ENCODE measurements around the gene EPB41L3.

GRCh38 chr18:5538544-5538943 is 5.3 kb downstream of the EPB41L3 start:
- TF ChIP-seq ATF1 (CRISPR knock-in tag; IDR thresholded peaks at IDR 0.05) (no peak), RELA (CRISPR knock-in tag; IDR thresholded peaks at IDR 0.05; ENCODE audit: borderline replicate concordance) (no peak), CREM (CRISPR knock-in tag; IDR thresholded peaks at IDR 0.05) (no peak), CTCF (IDR thresholded peaks at IDR 0.05) (no peak), E2F4 (CRISPR knock-in tag; IDR thresholded peaks at IDR 0.05; ENCODE audit: borderline replicate concordance, low read depth) (no peak), ATF3 (CRISPR knock-in tag; conservative IDR thresholded peaks at IDR 0.05) (no peak), TEAD4 (CRISPR knock-in tag; IDR thresholded peaks at IDR 0.05) (no peak), USF1 (CRISPR knock-in tag; IDR thresholded peaks at IDR 0.05) (no peak), ZNF396 (CRISPR knock-in tag; IDR thresholded peaks at IDR 0.05; ENCODE audit: borderline replicate concordance) (no peak), NFYB (CRISPR knock-in tag; conservative IDR thresholded peaks at IDR 0.05; ENCODE audit: low read depth) (no peak), FOXP1 (CRISPR knock-in tag; IDR thresholded peaks at IDR 0.05; ENCODE audit: borderline replicate concordance) (no peak), ATF6 (CRISPR knock-in tag; IDR thresholded peaks at IDR 0.05) (no peak)
